Diencephalon (tissue), 1 donor: Measurements from ENCODE around the gene LIM2. TPM values are rescaled to one million over a fixed set of nuclear protein-coding genes. Genes with fewer than 3 reads are reported as not detected.

Experiments used
- total RNA-seq: library from RNA; depleted of rRNA; stranded (reverse); fragments of >200 nt; gene quantifications from one replicate; pipeline ENCODE4 v1.2.3, GENCODE V29; 2014

LIM2 gene
- total RNA-seq: not detected

GRCh38 chr19:51387924-51388389 lies at the start of gene LIM2:
TSS of gene LIM2 (minus strand) at chr19:51387974. CDS start at chr19:51387443, 531 bp downstream.

GRCh38 chr19:51417107-51417809 lies 29.5 kb upstream of the LIM2 start, which contains the start of gene SIGLEC10:
TSS of gene SIGLEC10 (minus strand) at chr19:51417642. CDS start at chr19:51417581, 61 bp downstream.

GRCh38 chr19:51372649-51373504 lies 14.9 kb downstream of the LIM2 start, which contains the start of gene NKG7:
TSS of gene NKG7 (minus strand) at chr19:51372654. CDS start at chr19:51372535, 119 bp downstream.

GRCh38 chr19:51368366-51369282 lies 19.1 kb downstream of the LIM2 start, which contains the start of gene CLDND2:
TSS of gene CLDND2 (minus strand) at chr19:51369003. CDS start at chr19:51368577, 426 bp downstream.

GRCh38 chr19:51365965-51366388 lies 21.8 kb downstream of the LIM2 start, which contains the start of gene ETFB:
TSS of gene ETFB (minus strand) at chr19:51366388. CDS start at chr19:51366326, 62 bp downstream.

GRCh38 chr19:51341976-51342580 lies 45.7 kb downstream of the LIM2 start, which contains the start of gene VSIG10L:
TSS of gene VSIG10L (minus strand) at chr19:51342139. CDS start at chr19:51342124, 15 bp downstream.

Other genes starting within 250 kb of the LIM2 start
- 0.46 TPM for gene SIGLEC7, start 245.7 kb downstream of the LIM2 start, total RNA-seq
- gene CD33, start 162.9 kb downstream of the LIM2 start, total RNA-seq: 0.23 TPM
- not detected for gene SIGLECL1, start 136.9 kb downstream of the LIM2 start, total RNA-seq
- 9.5 TPM for gene IGLON5, start 76.3 kb downstream of the LIM2 start, total RNA-seq
- 1.6 TPM for gene VSIG10L, start 45.8 kb downstream of the LIM2 start, total RNA-seq
- gene ETFB, start 21.6 kb downstream of the LIM2 start, total RNA-seq: 54.9 TPM
- not detected for gene CLDND2, start 19.0 kb downstream of the LIM2 start, total RNA-seq
- gene NKG7, start 15.3 kb downstream of the LIM2 start, total RNA-seq: 0.46 TPM
- not detected for gene C19orf84, start 2.6 kb upstream of the LIM2 start, total RNA-seq
- 3.0 TPM for gene SIGLEC10, start 29.7 kb upstream of the LIM2 start, total RNA-seq
- 2.3 TPM for gene SIGLEC8, start 70.5 kb upstream of the LIM2 start, total RNA-seq
- not detected for gene CEACAM18, start 90.6 kb upstream of the LIM2 start, total RNA-seq
- gene SIGLEC12, start 113.8 kb upstream of the LIM2 start, total RNA-seq: not detected
- gene SIGLEC6, start 143.7 kb upstream of the LIM2 start, total RNA-seq: not detected
- gene ZNF175, start 183.3 kb upstream of the LIM2 start, total RNA-seq: 9.9 TPM
- 0.23 TPM for gene SIGLEC5, start 242.4 kb upstream of the LIM2 start, total RNA-seq